GM19193 (cell line): ENCODE measurements around the gene POR.

Experiments
- POLR2A ChIP-seq: IDR thresholded peaks from 4 replicates; pipeline ENCODE4 v1.6.1; 2011; ENCODE audit not compliant: insufficient read depth, insufficient read length; ENCODE audit errors: extremely low read depth

The POR gene

DNA sequence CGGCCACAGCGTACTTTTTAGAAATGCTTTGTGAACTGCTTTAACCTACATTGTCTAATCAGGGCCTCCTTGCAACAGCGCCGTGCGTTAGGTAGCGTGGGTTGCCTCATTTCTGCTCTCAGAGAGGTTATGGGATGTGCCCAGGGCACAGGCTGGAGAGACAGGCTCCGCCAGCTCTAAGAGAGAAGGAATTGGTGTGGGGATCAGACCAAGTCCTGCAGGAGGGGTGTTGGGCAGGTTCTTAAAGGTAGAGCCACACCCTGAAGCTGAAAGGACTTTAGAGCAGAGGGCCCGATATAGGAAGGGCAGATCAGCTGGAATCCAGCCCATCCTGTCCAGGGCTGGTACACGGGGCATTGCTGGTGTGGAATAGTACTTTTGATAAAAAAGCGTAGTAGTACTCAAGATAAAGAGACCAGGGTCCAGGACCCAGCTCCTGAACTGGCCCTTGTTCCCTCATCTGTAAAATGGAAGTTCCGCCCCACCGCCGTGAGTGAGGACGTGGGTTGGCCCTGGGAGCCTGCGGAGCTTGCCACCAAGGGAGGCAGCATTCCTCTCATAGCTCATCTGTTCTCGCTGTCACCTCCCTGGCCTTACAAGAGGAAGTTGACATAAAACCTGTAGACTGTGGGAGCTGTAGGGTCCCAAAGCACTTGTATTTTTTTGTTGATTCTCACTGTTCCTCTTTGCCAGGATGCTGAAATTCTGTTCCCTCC lies 42.2 kb downstream of the POR start:
- no peak for TF ChIP-seq POLR2A

DNA sequence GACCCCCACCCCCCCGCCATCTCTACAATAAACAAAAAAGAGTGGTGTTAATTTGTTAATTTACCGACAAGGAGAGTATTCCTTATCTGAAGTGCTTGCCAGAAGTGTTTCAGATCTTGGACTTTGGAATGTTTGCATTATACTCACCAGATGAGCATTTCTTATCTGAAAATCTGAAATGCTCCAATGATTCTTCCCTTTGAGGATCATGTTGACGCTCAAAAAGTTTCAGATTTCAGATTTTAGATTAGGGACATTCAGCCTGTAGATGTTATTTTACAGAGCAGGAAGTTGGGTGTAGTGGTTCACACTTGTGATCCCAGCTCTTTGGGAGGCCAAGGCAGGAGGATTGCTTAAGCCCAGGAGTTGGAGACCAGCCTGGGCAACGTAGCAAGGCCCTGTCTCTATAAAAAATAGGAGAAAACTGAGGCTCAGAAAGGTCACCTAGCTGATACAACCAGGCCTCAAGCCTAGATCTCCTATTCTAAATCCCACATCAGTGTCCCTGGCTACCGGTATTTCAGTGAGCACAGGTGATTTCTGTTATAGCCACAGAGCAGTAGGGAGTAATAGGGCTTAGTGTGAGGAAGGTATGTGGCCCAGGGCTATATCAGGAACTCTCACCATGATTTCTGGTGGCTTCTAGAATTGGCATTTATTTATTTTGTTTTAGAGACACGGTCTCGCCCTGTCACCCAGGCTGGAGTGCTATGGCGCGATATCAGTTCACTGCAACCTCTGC lies 44.0 kb downstream of the POR start:
- no peak for TF ChIP-seq POLR2A

DNA sequence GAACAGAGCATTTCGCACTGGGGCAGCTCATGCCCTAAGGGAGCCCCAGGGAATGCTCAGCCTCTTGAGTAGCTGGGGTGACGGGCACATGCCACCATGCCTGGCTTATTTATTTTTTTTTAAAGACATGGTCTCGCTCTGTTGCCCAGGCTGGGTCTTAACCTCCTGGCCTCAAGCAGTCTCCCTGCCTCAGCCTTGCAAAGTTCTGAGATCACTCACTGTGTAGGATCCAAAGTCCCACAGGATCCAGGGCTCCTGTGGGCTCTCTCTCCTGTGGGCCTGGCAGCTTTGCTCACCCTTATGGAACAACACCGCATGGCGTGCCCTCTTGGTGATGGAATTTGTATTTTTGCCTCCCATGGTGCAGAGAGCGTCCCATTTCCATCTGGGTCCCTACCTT lies 45.4 kb downstream of the POR start:
- no peak for TF ChIP-seq POLR2A

DNA sequence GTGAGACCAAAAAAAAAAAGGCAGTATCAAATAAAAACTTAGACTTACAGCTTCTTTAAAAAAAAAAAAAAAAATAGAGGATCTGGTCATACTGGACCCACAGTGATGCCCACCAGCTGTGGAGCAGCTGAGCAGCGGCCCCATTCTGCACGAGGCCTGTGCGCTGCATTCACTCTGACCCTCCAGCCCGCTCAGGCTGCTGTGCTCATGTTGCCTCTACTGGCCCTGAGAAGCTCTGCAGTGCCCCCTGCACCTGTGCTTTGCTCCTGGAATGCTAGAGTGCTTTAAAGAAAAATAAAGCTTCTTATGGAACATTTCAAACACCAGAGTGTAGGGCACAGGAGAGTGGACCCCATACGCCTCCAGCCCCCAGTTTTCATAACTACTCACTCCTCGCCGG lies 46.3 kb downstream of the POR start:
- no peak for TF ChIP-seq POLR2A

DNA sequence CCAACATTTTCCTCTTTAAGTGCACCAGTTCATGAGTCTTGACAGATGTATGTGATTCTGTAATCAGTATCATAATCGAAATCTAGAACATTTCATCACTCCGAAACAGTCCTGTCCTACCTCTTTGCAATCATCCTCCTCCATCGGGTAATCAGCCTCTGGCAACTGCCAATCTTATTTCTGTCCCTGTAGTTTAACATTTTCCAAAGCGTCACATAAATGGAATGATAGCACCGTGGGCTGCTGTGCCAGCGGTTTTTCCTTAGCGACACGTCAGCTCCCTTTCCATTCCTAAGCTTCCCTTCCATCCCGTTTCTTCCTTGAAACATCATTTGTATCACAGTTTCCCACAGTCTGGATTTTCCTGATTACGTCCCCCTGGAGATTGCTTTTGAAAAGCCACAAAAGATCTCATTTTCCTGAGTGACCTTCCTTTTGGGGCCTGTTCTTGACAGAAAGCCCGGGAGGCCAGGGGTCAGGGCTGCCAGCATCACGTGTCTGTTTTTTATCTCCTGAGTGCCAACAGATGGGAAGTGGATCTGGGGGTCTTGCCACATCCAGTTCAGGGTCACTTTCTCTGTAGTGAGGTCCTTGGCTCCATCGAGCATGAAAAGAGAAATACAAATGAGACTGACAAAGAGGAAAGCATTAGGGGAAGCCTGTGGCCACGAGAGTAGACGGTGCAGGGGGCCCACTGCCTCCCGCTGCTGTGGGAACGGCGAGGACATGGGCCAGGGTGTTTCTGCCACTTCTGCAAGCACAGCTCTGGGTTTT lies 47.8 kb downstream of the POR start:
- TF ChIP-seq POLR2A, result no peak

DNA sequence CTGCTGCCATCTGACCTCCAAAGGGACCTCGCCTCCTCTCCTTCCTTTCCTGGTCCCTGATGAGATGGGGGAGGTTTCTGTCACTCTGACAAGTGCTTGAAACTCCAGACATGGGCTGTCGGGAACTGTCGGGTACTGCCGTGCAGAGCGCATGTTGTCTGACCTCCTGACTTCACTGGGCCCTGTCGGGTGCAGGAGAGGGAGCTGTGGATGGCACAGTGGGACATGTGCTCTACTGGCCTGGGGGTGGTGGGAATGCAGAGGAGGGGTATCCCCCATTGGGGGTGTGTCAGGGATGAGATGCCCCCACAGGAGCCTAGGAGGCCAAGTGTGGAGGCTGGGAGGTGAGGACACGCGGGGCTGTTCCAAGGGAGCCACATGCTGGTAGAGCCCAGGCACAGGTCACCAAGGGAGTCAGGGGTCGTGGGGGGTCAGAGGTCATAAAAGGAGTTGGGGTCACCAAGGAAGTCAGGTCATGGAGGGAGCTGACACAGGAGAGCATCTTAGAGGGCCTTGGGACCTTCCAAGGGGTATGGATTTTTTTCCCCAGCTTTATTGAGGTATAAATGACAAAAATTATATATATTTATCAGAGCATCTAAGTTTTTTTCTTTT lies 48.5 kb downstream of the POR start:
- TF ChIP-seq POLR2A, result no peak

DNA sequence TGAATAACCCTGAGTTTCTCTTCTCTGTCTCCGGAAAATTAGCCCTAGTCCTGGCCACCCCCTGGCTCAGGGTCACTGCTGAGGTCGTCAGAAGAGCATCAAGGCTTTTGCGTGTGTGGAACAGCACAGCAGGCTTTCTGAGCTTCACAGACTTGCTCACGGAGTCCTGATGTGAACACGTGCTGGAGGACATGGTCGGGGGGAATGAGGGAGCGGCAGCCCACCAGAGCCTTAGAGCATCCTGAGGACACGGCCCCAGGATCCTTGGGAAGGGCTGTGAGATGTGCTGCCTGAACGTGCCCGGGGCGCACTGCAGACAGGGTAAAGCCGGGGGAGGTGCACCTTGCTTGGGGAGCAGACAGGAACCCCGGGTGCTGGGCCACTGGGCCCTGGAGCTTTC lies 50.7 kb downstream of the POR start:
- no peak for TF ChIP-seq POLR2A

DNA sequence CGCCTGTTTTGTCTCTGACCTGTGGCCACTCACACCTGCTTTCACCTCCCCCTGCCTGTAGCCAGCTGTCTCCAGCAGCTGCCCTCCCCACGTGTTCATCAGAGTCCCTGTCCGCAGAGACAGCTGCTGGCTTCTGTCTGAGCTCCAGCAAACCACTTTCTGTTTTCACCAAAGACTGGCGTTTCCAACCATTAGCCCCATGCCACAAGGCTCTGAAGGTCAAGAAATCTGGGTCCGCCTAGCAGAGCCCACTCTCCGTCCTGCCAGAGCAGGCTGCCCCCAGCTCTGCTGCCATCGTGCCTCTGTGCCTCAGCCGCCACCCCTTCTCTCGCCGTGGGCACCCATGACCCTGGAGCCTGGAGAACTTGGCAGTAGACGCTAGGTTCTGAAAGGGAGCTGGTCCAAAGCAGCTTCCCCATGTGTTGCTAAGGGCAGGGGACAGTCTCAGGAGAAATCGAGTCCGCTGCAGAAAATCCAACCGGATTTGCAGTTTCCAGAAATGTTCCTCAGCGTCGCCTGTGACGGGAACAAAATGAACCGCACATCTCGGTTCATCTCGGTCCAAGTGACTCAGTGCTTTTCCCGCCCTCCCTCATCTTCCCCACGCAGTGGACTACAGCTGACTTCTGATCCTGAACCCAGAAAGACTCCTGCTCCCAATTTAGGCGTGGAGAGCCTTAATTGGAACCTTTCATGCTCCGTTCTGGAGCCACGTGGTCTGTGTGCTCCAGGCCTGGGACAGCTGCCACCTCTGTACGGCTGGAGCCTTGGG lies 51.4 kb downstream of the POR start:
- TF ChIP-seq POLR2A, result no peak

DNA sequence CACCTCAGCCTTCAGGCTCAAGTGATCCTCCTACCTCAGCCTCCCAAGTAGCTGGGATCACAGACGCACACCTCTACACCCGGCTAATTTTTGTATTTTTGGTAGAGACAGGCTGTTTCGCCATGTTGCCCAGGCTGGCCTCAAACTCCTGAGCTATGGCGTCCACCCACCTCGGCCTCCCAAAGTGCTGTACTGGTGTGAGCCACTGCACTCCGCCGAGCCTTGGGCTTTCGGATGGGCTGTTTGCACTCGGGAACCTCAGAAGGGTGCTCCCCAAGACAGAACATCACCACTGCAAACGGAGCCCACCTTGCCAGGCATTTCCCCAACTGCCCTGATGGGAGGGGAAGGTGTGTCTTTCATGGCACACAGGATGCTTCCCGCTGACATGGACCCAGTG lies 52.1 kb downstream of the POR start:
- TF ChIP-seq POLR2A, result no peak

DNA sequence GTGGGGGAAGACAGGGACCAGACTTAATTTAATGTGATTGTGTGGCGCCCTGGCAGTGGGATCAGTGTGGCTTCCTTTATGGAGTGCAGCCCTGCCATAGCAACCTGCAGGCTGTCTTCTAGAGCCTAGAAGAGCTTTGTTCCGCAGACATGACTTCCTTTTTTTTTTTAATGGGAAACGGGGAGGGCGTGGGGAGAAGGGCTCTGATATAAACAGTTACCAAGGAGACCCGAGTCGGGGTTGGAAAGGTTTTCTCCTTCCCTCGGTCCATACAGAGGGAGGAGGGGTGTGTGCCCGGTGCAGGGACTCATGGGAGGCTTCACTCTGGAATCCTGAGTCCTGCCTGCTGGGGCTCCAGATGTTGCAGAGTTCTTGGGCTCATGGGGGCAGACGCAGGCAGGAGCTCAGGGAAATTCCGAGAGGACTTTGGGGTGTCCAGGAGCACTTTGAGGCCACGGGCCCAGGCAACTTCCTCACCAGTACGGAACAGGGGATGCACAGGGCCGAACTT lies 52.6 kb downstream of the POR start:
- no peak for TF ChIP-seq POLR2A

DNA sequence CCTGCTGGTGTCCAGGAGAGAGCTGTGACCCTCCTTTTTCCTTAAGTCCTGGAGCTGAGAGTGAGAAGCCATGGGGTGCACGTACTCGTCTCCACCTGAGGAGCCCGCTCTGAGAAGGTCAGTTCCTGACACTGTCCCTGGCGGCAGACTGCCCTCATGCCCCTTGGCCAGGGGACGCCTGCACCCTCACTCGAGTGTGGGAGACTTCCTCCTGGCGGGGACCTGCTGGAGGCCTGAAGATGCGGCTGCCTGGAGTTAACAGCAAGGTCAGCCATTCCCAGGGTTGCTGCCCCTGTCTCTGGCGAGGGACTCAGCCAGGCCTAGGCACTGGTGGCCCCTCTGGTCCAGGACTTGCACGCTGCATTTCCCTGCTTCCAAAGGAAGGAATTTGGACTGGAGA lies 53.1 kb downstream of the POR start:
- no peak for TF ChIP-seq POLR2A

DNA sequence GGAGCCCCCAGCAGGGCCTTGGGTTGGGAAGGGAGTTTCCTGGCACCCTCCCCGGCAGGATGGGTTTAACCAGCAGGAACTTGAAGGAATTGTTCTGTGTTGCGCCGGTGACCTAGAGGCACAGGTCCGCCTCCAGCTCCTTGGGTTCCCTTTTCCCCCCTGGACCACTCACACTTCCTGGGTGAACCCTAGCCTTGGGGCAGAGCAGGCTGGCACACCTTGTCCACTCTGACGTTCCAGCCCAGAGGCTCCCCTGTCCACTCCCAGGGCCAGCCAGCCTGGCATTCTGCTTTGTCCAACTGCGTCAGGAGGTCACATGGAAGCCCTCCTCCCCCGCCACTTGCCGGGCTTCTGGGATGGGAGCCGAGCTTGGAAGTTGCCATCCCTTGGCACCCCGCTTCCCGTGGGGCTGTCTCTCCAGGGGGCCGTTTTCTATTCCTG lies 53.6 kb downstream of the POR start:
- TF ChIP-seq POLR2A, result no peak

DNA sequence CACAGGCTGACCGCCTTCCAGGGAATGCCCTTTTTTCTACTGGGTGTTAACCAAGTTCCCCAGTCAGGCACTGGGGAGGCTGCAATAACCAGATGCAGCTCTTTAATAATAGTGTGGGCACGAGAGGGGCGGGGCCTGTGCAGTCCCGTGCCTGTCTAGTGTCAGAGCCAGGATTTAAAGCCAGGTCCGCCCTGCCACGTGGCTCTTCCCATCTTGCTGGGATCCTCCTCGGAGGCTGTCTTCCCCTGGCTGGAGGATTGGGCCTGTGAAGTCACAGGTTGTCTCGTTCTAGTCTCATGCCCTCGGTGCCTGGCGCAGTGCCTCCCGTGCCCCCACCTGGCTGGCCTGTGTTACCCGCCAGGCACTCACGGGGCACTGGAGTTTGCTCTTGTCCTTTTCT lies 54.2 kb downstream of the POR start:
- no peak for TF ChIP-seq POLR2A
